Natural killer cell (primary cell): Measurements from ENCODE around the gene GNLY. TPM values are rescaled to one million over a fixed set of nuclear protein-coding genes. Genes with fewer than 3 reads are reported as not detected.

Experiments used
- ATAC-seq, 3 donors: fragments of 150-1000 bp in 2 of 3; fragments of 200-7000 bp in 1 of 3; cut with Tn5 transposase; 1 replicate in 1 of 3; 2 replicates in 2 of 3; pipeline ENCODE4 v1.10.0; 2021; ENCODE audit warnings: mild to moderate bottlenecking in 2 of 3, moderate library complexity in 2 of 3
- DNase-seq, 2 donors: peaks; one replicate each; pipeline versions ENCODE4 v3.0.0 to v3.0.0-alpha.2; 2013 to 2021; ENCODE audit warnings: mixed read lengths in 1 of 2
- H3K27ac ChIP-seq: one replicate; pipeline ENCODE4 v1.5.1; 2013; ENCODE audit warnings: mild to moderate bottlenecking, low read length
- H3K27me3 ChIP-seq: one replicate; pipeline ENCODE4 v1.6.1; 2013; ENCODE audit warnings: low read length; ENCODE audit not compliant: control insufficient read depth, insufficient read depth
- H3K36me3 ChIP-seq: one replicate; pipeline ENCODE4 v1.6.1; 2013; ENCODE audit warnings: low read length; ENCODE audit not compliant: control insufficient read depth, insufficient read depth
- H3K4me1 ChIP-seq: one replicate; pipeline ENCODE4 v1.6.1; 2013; ENCODE audit warnings: low read length; ENCODE audit not compliant: control insufficient read depth, insufficient read depth
- H3K4me3 ChIP-seq: one replicate; pipeline ENCODE4 v1.5.1; 2013; ENCODE audit warnings: low read length
- H3K9me3 ChIP-seq: one replicate; pipeline ENCODE4 v1.6.1; 2013; ENCODE audit warnings: low read length; ENCODE audit not compliant: control insufficient read depth, insufficient read depth
- H3K27ac Mint-ChIP-seq, 2 donors: one replicate each; pipeline ENCODE4 v1.8.0; 2022; ENCODE audit warnings: mild to moderate bottlenecking in 2 of 2, mixed read lengths in 2 of 2, moderate library complexity in 1 of 2
- H3K27me3 Mint-ChIP-seq, 2 donors: one replicate each; pipeline ENCODE4 v1.8.0; 2022; ENCODE audit warnings: low read depth in 2 of 2, mixed read lengths in 2 of 2
- H3K36me3 Mint-ChIP-seq: one replicate; pipeline ENCODE4 v1.8.0; 2022; ENCODE audit warnings: mixed read lengths
- H3K4me1 Mint-ChIP-seq, 2 donors: one replicate each; pipeline ENCODE4 v1.8.0; 2022; ENCODE audit warnings: mixed read lengths in 2 of 2
- H3K4me3 Mint-ChIP-seq: one replicate; pipeline ENCODE4 v1.8.0; 2022; ENCODE audit warnings: mild to moderate bottlenecking, moderate library complexity, mixed read lengths
- H3K9me3 Mint-ChIP-seq, 2 donors: one replicate each; pipeline ENCODE4 v1.8.0; 2022; ENCODE audit warnings: mixed read lengths in 2 of 2
- CTCF ChIP-seq: fragments of 200-600 bp; IDR thresholded peaks from one replicate; pipeline ENCODE4 v1.8.0; 2022; ENCODE audit warnings: antibody characterized with exemption
- WGBS: methylation state at CpG from one replicate; pipeline ENCODE4 v1.1.7; 2013; ENCODE audit warnings: missing lambda C conversion rate; ENCODE audit not compliant: insufficient coverage; 5-methylcytosine and 5-hydroxymethylcytosine counted together
- intact Hi-C: fragments of 100-400 bp; cut with micrococcal nuclease; formaldehyde crosslinking; loops from one replicate; pipeline ENCODE4 v1.14.2; 2022
- total RNA-seq, 4 donors: library from RNA; stranded (reverse); fragments of 120-200 nt in 1 of 4; gene quantifications; one replicate each; pipeline versions ENCODE4 v1.2.3 to v1.2.4, GENCODE V29; 2013 to 2022

The GNLY gene
- total RNA-seq, 3 donors from 2014 or later (not counting 1 experiment from before 2014, with no cell fraction given) = 4,938 to 8,199 (median 6,542) TPM

GRCh38 chr2:85734942-85735608, 40.9 kb downstream of the GNLY start:
- no peak overlapping the region for H3K27ac ChIP-seq
- no peaks in the 10 kb centered on the region for H3K4me1 ChIP-seq
- intact Hi-C loops = no loop called here
- no peaks in the 10 kb centered on the region for H3K36me3 ChIP-seq
- H3K27me3 ChIP-seq = no peaks in the 10 kb centered on the region
- Mint-ChIP-seq H3K36me3 (no peaks in the 10 kb centered on the region), H3K27ac (no peak overlapping the region), H3K4me1 (no peaks in the 10 kb centered on the region), H3K4me3 (no peak overlapping the region), H3K27me3 (peaks cover 11 to 13% of the 10 kb centered on the region in 2 donors), H3K9me3 (no peaks in the 10 kb centered on the region)
- ATAC-seq = no peak
- 88% methylated on average over 5 of the region's 5 CpGs for WGBS
- TF ChIP-seq CTCF = no peak
- no peak overlapping the region for H3K4me3 ChIP-seq
- DNase-seq = no peak
- no peaks in the 10 kb centered on the region for H3K9me3 ChIP-seq

GRCh38 chr2:85735691-85736090, 41.5 kb downstream of the GNLY start:
- Histone ChIP-seq H3K9me3 (no peaks in the 10 kb centered on the region), H3K4me1 (no peaks in the 10 kb centered on the region), H3K27ac (no peak overlapping the region), H3K36me3 (no peaks in the 10 kb centered on the region), H3K27me3 (no peaks in the 10 kb centered on the region), H3K4me3 (no peak overlapping the region)
- no peak overlapping the region for H3K27ac Mint-ChIP-seq
- TF ChIP-seq CTCF = no peak
- H3K4me1 Mint-ChIP-seq = no peaks in the 10 kb centered on the region
- H3K36me3 Mint-ChIP-seq = no peaks in the 10 kb centered on the region
- H3K27me3 Mint-ChIP-seq = peaks cover 13 to 14% of the 10 kb centered on the region in 2 donors
- intact Hi-C loops = no loop called here
- H3K4me3 Mint-ChIP-seq = no peak overlapping the region
- no peak for ATAC-seq
- DNase-seq = no peak
- no peaks in the 10 kb centered on the region for H3K9me3 Mint-ChIP-seq

- H3K9me3 Mint-ChIP-seq = no peaks in the 10 kb centered on the region
- H3K4me3 Mint-ChIP-seq = no peak overlapping the region
- intact Hi-C loops = no loop called here
- H3K9me3 ChIP-seq = no peaks in the 10 kb centered on the region
- no peak for TF ChIP-seq CTCF
- peaks cover 20% of the 10 kb centered on the region in 2 donors for H3K27me3 Mint-ChIP-seq
- H3K4me1 ChIP-seq = no peaks in the 10 kb centered on the region
- H3K36me3 Mint-ChIP-seq = no peaks in the 10 kb centered on the region
- ATAC-seq = no peak
- no peak overlapping the region for H3K27ac ChIP-seq
- H3K36me3 ChIP-seq = no peaks in the 10 kb centered on the region
- no peak overlapping the region for H3K27ac Mint-ChIP-seq
- no peaks in the 10 kb centered on the region for H3K27me3 ChIP-seq
- no peaks in the 10 kb centered on the region for H3K4me1 Mint-ChIP-seq
- H3K4me3 ChIP-seq = no peak overlapping the region
- no peak for DNase-seq
- WGBS = 79% methylated on average over 6 of the region's 7 CpGs
Measured at GRCh38 chr2:85736456-85737355, 42.5 kb downstream of the GNLY start.
